Measurements from ENCODE around the gene SLC7A14.

SLC7A14 gene

GRCh38 chr3:170529912-170530311 lies 56.0 kb downstream of the SLC7A14 start:
- Histone ChIP-seq H3K9me3 (ENCODE audit: control insufficient read depth, insufficient read depth, low read length) (no peaks in the 10 kb centered on the region), H3K4me1 (ENCODE audit: control insufficient read depth, insufficient read depth, low read length) (no peaks in the 10 kb centered on the region), H3K27me3 (ENCODE audit: control insufficient read depth, insufficient read depth, low read length) (no peaks in the 10 kb centered on the region), H3K9ac (ENCODE audit: low read depth, low read length) (no peak overlapping the region), H3K36me3 (ENCODE audit: control insufficient read depth, insufficient read depth, low read length) (no peaks in the 10 kb centered on the region), H3K4me3 (ENCODE audit: low read depth, low read length) (no peak overlapping the region)

- no peak overlapping the region for H3K9ac ChIP-seq (ENCODE audit: low read depth, low read length)
Measured at GRCh38 chr3:170529346-170529745, 56.5 kb downstream of the SLC7A14 start.

GRCh38 chr3:170528726-170529125 lies 57.1 kb downstream of the SLC7A14 start:
- no peaks in the 10 kb centered on the region for H3K27me3 ChIP-seq (ENCODE audit: control insufficient read depth, insufficient read depth, low read length)
- no peaks in the 10 kb centered on the region for H3K4me1 ChIP-seq (ENCODE audit: control insufficient read depth, insufficient read depth, low read length)
- no peak overlapping the region for H3K4me3 ChIP-seq (ENCODE audit: low read depth, low read length)
- no peak overlapping the region for H3K9ac ChIP-seq (ENCODE audit: low read depth, low read length)
- no peaks in the 10 kb centered on the region for H3K36me3 ChIP-seq (ENCODE audit: control insufficient read depth, insufficient read depth, low read length)
- no peaks in the 10 kb centered on the region for H3K9me3 ChIP-seq (ENCODE audit: control insufficient read depth, insufficient read depth, low read length)

More at GRCh38 chr3:170529346-170529745, 56.5 kb downstream of the SLC7A14 start:
- Histone ChIP-seq H3K36me3 (ENCODE audit: control insufficient read depth, insufficient read depth, low read length) (no peaks in the 10 kb centered on the region), H3K4me3 (ENCODE audit: low read depth, low read length) (no peak overlapping the region), H3K9me3 (ENCODE audit: control insufficient read depth, insufficient read depth, low read length) (no peaks in the 10 kb centered on the region), H3K4me1 (ENCODE audit: control insufficient read depth, insufficient read depth, low read length) (no peaks in the 10 kb centered on the region), H3K27me3 (ENCODE audit: control insufficient read depth, insufficient read depth, low read length) (no peaks in the 10 kb centered on the region)

DNA sequence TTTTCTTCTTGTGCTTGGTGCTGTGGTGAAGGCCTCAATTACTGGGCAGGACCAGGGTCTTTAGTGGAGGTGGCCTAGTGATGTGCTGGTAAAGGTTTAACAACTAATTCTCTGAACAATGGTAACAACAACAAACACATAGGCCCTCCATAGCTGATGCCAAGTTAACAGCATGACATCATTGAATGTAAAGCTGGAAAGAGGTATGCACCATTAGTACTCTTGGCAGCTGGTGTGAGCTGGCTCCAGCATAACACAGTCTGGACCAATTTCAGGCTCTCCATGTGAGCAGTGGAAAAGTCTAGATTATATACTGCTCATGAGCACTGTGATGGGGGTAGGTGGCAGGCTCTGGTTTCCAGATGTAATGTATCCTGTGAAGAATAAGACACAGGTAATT lies 61.8 kb downstream of the SLC7A14 start:
- H3K4me1 ChIP-seq (ENCODE audit: control insufficient read depth, insufficient read depth, low read length): no peaks in the 10 kb centered on the region
- no peak overlapping the region for H3K9ac ChIP-seq (ENCODE audit: low read depth, low read length)
- no peaks in the 10 kb centered on the region for H3K27me3 ChIP-seq (ENCODE audit: control insufficient read depth, insufficient read depth, low read length)
- no peak overlapping the region for H3K4me3 ChIP-seq (ENCODE audit: low read depth, low read length)
- no peaks in the 10 kb centered on the region for H3K9me3 ChIP-seq (ENCODE audit: control insufficient read depth, insufficient read depth, low read length)
- no peaks in the 10 kb centered on the region for H3K36me3 ChIP-seq (ENCODE audit: control insufficient read depth, insufficient read depth, low read length)

DNA sequence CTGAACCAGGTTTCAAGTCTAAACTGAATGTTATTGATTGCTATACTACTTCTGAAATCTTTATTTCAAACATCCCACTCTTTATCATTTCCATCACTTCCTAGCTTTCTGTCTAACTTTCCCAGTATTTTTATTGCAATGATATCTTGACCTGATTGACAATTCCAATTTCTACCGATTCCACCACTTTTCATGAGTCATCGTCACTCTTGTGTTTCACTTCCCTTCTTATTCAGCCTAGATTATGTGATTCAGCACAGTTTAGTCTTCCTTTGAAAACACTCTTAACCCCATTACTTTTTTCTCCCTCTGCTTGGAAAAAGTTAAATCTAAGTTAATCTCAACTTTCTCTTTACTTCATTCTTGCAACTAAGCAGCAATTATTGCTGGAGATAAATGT lies 62.6 kb downstream of the SLC7A14 start:
- H3K27me3 ChIP-seq (ENCODE audit: control insufficient read depth, insufficient read depth, low read length): no peaks in the 10 kb centered on the region
- no peaks in the 10 kb centered on the region for H3K9me3 ChIP-seq (ENCODE audit: control insufficient read depth, insufficient read depth, low read length)
- no peaks in the 10 kb centered on the region for H3K4me1 ChIP-seq (ENCODE audit: control insufficient read depth, insufficient read depth, low read length)
- no peak overlapping the region for H3K9ac ChIP-seq (ENCODE audit: low read depth, low read length)
- H3K4me3 ChIP-seq (ENCODE audit: low read depth, low read length): no peak overlapping the region
- no peaks in the 10 kb centered on the region for H3K36me3 ChIP-seq (ENCODE audit: control insufficient read depth, insufficient read depth, low read length)

DNA sequence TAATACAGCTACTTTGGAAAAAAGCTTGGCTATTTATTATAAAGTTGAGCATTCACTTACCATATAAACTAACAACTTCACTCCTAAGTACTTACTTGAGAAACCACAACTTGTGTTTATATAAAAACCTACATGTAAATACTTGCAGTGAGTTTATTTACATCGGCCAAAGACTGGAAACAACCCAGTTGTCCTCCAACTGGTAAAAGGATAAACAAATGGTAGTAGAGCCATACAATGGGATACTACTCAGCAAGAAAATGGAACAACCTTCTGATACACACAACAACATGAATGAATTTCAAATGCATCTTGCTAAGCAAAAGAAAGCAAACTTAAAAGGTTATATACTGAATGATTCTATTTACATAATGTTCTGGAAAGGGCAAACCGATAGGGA lies 63.7 kb downstream of the SLC7A14 start:
- Histone ChIP-seq H3K36me3 (ENCODE audit: control insufficient read depth, insufficient read depth, low read length) (no peaks in the 10 kb centered on the region), H3K9me3 (ENCODE audit: control insufficient read depth, insufficient read depth, low read length) (no peaks in the 10 kb centered on the region), H3K27me3 (ENCODE audit: control insufficient read depth, insufficient read depth, low read length) (no peaks in the 10 kb centered on the region), H3K4me1 (ENCODE audit: control insufficient read depth, insufficient read depth, low read length) (no peaks in the 10 kb centered on the region), H3K9ac (ENCODE audit: low read depth, low read length) (no peak overlapping the region), H3K4me3 (ENCODE audit: low read depth, low read length) (no peak overlapping the region)

DNA sequence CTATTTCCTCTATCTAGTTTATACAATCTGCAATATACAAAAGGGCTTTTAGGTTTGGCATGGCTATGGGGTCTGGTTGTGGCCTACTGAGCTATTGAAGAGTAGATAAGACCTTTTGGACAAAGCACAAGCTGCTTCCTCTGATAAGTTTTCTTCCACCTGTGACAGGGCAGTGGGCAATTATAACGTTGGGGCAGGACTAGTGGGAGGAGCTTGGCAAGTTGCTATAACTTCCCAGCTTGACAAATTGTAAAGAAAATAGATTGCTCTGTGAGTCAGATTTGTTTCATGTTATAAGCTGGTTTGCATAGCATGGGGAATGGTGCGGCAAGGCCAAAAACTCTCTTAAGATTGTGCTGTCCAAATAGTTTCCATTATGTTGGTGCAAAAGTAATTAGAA lies 64.9 kb downstream of the SLC7A14 start:
- H3K27me3 ChIP-seq (ENCODE audit: control insufficient read depth, insufficient read depth, low read length): no peaks in the 10 kb centered on the region
- H3K36me3 ChIP-seq (ENCODE audit: control insufficient read depth, insufficient read depth, low read length): no peaks in the 10 kb centered on the region

DNA sequence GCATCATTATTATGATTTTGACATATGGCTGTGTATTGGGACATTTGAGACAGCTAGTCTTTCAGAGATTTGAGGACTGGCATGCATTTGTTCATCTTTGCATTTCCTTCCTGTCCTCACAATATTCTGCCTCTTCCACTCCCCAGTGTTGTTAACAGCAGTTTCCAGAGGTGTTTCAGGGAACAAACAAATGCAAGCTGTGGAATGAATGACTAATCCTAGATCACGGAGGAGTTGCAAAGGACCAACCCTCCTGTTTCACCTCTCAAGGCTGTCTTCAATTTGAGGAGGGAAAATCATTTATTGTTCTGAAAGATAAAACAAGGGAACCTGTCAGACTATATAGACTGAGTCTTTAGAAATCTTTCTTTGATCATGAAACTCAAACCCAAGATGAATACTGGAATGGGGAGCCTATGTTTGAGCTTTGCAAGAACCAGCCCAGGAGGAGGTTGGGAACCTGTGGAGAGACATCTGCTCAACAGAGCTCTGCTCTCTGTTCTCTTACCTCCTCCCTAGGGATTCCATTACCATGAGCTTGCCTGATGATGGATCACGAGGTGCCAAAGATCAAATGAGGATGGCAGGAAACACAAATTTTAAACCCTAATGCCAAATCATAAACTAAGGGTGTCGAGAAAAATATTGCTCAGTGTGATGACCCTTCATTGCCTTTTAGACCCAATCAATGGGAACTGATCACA lies 68.5 kb downstream of the SLC7A14 start:
- Histone ChIP-seq H3K27me3 (ENCODE audit: control insufficient read depth, insufficient read depth, low read length) (no peaks in the 10 kb centered on the region), H3K9me3 (ENCODE audit: control insufficient read depth, insufficient read depth, low read length) (no peaks in the 10 kb centered on the region), H3K4me3 (ENCODE audit: low read depth, low read length) (no peak overlapping the region), H3K9ac (ENCODE audit: low read depth, low read length) (no peak overlapping the region), H3K4me1 (ENCODE audit: control insufficient read depth, insufficient read depth, low read length) (no peaks in the 10 kb centered on the region), H3K36me3 (ENCODE audit: control insufficient read depth, insufficient read depth, low read length) (no peaks in the 10 kb centered on the region)

More for the DNA sequence above, 64.9 kb downstream of the SLC7A14 start:
- Histone ChIP-seq H3K9ac (ENCODE audit: low read depth, low read length) (no peak overlapping the region), H3K4me3 (ENCODE audit: low read depth, low read length) (no peak overlapping the region), H3K9me3 (ENCODE audit: control insufficient read depth, insufficient read depth, low read length) (no peaks in the 10 kb centered on the region), H3K4me1 (ENCODE audit: control insufficient read depth, insufficient read depth, low read length) (no peaks in the 10 kb centered on the region)

GRCh38 chr3:170513642-170514041 lies 72.2 kb downstream of the SLC7A14 start:
- H3K4me3 ChIP-seq (ENCODE audit: low read depth, low read length): no peak overlapping the region
- H3K4me1 ChIP-seq (ENCODE audit: control insufficient read depth, insufficient read depth, low read length): no peaks in the 10 kb centered on the region
- H3K9ac ChIP-seq (ENCODE audit: low read depth, low read length): no peak overlapping the region
- no peaks in the 10 kb centered on the region for H3K36me3 ChIP-seq (ENCODE audit: control insufficient read depth, insufficient read depth, low read length)
- no peaks in the 10 kb centered on the region for H3K9me3 ChIP-seq (ENCODE audit: control insufficient read depth, insufficient read depth, low read length)
- H3K27me3 ChIP-seq (ENCODE audit: control insufficient read depth, insufficient read depth, low read length): no peaks in the 10 kb centered on the region

DNA sequence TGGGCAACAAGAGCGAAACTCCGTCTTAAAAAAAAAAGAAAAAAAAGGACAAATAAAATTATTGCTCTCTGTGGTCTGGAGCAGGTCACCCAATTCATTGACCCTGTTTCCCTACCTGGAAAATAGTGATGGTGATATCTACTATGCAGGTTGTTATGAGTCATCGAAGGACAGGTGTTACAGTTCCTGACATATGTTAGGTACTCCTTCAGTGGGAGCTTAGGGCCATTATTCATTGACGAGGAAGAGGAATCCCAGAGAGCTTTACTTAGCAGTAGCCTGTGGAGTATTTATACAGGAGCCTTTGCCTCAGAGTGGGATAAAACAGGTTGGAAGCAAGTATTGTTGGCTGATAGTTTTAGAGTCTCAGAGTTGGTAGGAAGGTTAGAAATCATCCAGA lies 74.5 kb downstream of the SLC7A14 start:
- no peak overlapping the region for H3K4me3 ChIP-seq (ENCODE audit: low read depth, low read length)
- H3K9me3 ChIP-seq (ENCODE audit: control insufficient read depth, insufficient read depth, low read length): no peaks in the 10 kb centered on the region
- H3K9ac ChIP-seq (ENCODE audit: low read depth, low read length): no peak overlapping the region
- H3K36me3 ChIP-seq (ENCODE audit: control insufficient read depth, insufficient read depth, low read length): no peaks in the 10 kb centered on the region
- H3K27me3 ChIP-seq (ENCODE audit: control insufficient read depth, insufficient read depth, low read length): no peaks in the 10 kb centered on the region
- peaks cover 5% of the 10 kb centered on the region for H3K4me1 ChIP-seq (ENCODE audit: control insufficient read depth, insufficient read depth, low read length)

- H3K4me1 ChIP-seq (ENCODE audit: control insufficient read depth, insufficient read depth, low read length): peaks cover 6% of the 10 kb centered on the region
- no peaks in the 10 kb centered on the region for H3K36me3 ChIP-seq (ENCODE audit: control insufficient read depth, insufficient read depth, low read length)
- H3K9ac ChIP-seq (ENCODE audit: low read depth, low read length): no peak overlapping the region
- no peak overlapping the region for H3K4me3 ChIP-seq (ENCODE audit: low read depth, low read length)
- H3K9me3 ChIP-seq (ENCODE audit: control insufficient read depth, insufficient read depth, low read length): no peaks in the 10 kb centered on the region
- no peaks in the 10 kb centered on the region for H3K27me3 ChIP-seq (ENCODE audit: control insufficient read depth, insufficient read depth, low read length)
Measured at GRCh38 chr3:170508839-170509238, 77.0 kb downstream of the SLC7A14 start.

- peaks cover 6% of the 10 kb centered on the region for H3K4me1 ChIP-seq (ENCODE audit: control insufficient read depth, insufficient read depth, low read length)
- H3K9me3 ChIP-seq (ENCODE audit: control insufficient read depth, insufficient read depth, low read length): no peaks in the 10 kb centered on the region
- H3K4me3 ChIP-seq (ENCODE audit: low read depth, low read length): no peak overlapping the region
- H3K27me3 ChIP-seq (ENCODE audit: control insufficient read depth, insufficient read depth, low read length): no peaks in the 10 kb centered on the region
- no peak overlapping the region for H3K9ac ChIP-seq (ENCODE audit: low read depth, low read length)
- H3K36me3 ChIP-seq (ENCODE audit: control insufficient read depth, insufficient read depth, low read length): no peaks in the 10 kb centered on the region
Measured at GRCh38 chr3:170508291-170508690, 77.6 kb downstream of the SLC7A14 start.
